ENCODE measurements around the gene HDAC6. TPM values are rescaled to one million over a fixed set of nuclear protein-coding genes. Genes with fewer than 3 reads are reported as not detected.

The HDAC6 gene
- total RNA-seq, 4 donors from 2014 or later: 80.4 to 124 (median 90.5) TPM

DNA sequence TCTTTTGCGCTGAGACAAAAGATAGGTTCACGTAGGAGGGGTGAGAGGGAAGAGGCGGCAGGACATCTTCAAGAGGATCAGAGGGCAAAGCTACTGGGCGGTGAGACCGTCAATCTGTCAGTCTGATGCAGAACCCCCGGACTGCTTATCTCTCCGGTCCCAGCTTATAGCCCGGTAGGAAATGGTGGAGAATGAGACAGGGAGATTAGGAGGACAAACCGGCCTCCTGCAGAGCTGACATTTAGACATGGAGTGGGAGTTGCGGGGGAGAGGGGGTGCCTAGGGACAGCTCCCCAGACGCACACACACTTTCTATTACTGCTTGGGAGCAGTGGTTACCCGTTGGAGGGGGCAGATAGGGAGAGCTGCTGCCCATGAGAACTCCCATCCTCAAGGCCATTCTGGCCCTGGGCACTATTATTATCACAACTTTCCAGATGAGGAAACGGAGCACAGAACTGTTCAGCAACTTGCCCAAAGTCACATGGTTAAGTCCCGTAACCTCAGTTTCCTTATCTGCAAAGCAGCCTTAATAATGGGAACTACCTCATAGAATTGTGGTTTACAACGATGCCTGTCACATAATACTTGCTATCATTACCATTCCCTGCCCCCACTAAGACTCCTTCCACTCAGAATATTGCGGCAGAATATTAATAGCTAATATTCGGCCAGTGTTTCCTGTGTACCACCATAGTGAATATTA is 1.1 kb upstream of the HDAC6 start:
- Histone ChIP-seq H3K9me3 (no peaks in the 10 kb centered on the region), H3K27ac (peak overlapping the region; percentile 70 to 88 (median 87)), H3K4me3 (replicated peaks in 1 of 3) (peak overlapping the region; percentile 39 to 53 (median 52)), H3K27me3 (no peaks in the 10 kb centered on the region), H3K4me1 (peaks cover 0 to 4% of the 10 kb centered on the region in 2 donors), H3K36me3 (no peaks in the 10 kb centered on the region)
- 28 to 30% methylated on average over 14 to 16 of the region's 17 CpGs for WGBS, 2 donors
- no peak for DNase-seq
- no peak for TF ChIP-seq POLR2A (IDR thresholded peaks at IDR 0.05)
- TF ChIP-seq, protein P1, sequence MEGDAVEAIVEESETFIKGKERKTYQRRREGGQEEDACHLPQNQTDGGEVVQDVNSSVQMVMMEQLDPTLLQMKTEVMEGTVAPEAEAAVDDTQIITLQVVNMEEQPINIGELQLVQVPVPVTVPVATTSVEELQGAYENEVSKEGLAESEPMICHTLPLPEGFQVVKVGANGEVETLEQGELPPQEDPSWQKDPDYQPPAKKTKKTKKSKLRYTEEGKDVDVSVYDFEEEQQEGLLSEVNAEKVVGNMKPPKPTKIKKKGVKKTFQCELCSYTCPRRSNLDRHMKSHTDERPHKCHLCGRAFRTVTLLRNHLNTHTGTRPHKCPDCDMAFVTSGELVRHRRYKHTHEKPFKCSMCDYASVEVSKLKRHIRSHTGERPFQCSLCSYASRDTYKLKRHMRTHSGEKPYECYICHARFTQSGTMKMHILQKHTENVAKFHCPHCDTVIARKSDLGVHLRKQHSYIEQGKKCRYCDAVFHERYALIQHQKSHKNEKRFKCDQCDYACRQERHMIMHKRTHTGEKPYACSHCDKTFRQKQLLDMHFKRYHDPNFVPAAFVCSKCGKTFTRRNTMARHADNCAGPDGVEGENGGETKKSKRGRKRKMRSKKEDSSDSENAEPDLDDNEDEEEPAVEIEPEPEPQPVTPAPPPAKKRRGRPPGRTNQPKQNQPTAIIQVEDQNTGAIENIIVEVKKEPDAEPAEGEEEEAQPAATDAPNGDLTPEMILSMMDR (IDR thresholded peaks at IDR 0.05): no peak
- intact Hi-C loops (cut with DNase I): no loop called here

DNA sequence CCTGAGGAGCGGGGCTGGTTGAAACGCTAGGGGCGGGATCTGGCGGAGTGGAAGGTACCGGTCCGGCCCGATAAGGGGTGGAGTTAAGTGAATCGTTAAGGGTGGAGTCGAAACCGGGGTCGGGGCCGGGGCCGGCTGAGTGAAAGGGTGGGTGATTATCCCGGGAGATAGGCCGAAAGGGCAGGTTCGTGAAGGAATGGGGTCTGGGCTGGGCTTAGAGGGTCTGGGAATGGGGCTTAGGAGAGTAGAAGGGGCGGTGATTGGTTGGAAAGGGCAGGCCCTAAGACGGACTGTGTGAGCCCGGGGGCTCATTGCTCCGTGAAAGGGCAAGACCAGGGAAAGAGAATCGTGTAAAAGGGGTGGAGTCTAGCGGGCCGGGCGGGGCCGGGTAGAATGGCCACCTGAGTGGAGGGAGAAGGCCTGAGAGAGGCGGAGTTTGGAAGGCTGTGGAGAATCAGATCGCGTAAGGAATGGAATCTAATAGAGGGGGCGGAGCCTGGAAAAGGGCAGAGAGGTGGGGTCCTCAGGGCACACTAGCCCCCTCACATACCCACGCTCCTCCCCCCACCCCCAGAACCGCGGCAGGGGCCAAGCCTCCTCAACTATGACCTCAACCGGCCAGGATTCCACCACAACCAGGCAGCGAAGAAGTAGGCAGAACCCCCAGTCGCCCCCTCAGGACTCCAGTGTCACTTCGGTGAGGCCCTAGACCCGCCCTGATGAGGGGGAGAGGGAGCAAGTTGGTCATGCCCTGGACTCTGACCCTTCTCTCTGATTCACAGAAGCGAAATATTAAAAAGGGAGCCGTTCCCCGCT is 430 bp downstream of the HDAC6 start:
- TF ChIP-seq, protein P1 (IDR thresholded peaks at IDR 0.05): no peak
- TF ChIP-seq POLR2A (IDR thresholded peaks at IDR 0.05): peak in 1 of 2 donors; percentile 68
- Histone ChIP-seq H3K27ac (peak overlapping the region; percentile 81 to 97 (median 86)), H3K27me3 (no peaks in the 10 kb centered on the region), H3K9me3 (no peaks in the 10 kb centered on the region), H3K36me3 (no peaks in the 10 kb centered on the region), H3K4me3 (replicated peaks in 1 of 3) (peak overlapping the region in 2 of 3 donors; percentile 23 to 34), H3K4me1 (peaks cover 0 to 4% of the 10 kb centered on the region in 2 donors)
- DNase-seq: peak; percentile 90 to 91
- 2 to 4% methylated on average over 33 to 38 of the region's 40 CpGs for WGBS, 2 donors
- intact Hi-C loops (cut with DNase I): no loop called here

DNA sequence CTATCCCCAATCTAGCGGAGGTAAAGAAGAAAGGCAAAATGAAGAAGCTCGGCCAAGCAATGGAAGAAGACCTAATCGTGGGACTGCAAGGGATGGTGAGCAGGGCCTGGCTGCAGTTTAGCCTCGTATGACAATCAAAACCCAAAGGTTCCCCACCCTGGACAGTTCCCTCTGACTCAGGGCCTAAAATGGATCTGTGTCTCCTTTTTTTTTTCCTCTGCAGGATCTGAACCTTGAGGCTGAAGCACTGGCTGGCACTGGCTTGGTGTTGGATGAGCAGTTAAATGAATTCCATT is 986 bp downstream of the HDAC6 start:
- no peaks in the 10 kb centered on the region for H3K9me3 ChIP-seq
- intact Hi-C loops (cut with DNase I): no loop called here
- no peaks in the 10 kb centered on the region for H3K27me3 ChIP-seq
- H3K27ac ChIP-seq: peak overlapping the region in 1 of 3 donors; percentile 86
- TF ChIP-seq, protein P1 (IDR thresholded peaks at IDR 0.05): no peak
- TF ChIP-seq POLR2A (IDR thresholded peaks at IDR 0.05): no peak
- peak overlapping the region in 1 of 3 donors; percentile 34 for H3K4me3 ChIP-seq (replicated peaks in 1 of 3)
- 35 to 38% methylated on average over 4 of the region's 4 CpGs for WGBS, 2 donors
- H3K4me1 ChIP-seq: peaks cover 0 to 4% of the 10 kb centered on the region in 2 donors
- H3K36me3 ChIP-seq: no peaks in the 10 kb centered on the region
- no peak for DNase-seq

DNA sequence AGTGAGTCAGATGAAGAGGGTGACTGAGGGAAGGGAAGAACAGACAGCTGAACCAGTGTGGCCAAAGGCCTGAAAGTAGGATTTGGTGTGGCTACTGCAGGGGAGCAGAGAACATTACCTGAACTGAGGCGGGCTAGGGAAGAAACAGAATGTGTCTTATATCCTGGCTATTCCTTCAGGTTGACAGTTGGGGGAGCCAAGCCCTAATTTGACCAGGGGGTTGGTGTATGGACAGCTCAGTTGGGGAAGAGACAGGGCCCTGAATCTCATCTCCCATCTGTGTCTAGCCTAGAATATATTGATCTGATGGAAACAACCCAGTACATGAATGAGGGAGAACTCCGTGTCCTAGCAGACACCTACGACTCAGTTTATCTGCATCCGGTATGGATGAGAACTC is 4.2 kb downstream of the HDAC6 start:
- WGBS, 2 donors: 89 to 100% methylated on average over 3 to 4 of the region's 4 CpGs
- peaks cover 0 to 4% of the 10 kb centered on the region in 2 donors for H3K4me1 ChIP-seq
- no peaks in the 10 kb centered on the region for H3K9me3 ChIP-seq
- TF ChIP-seq POLR2A (IDR thresholded peaks at IDR 0.05): no peak
- TF ChIP-seq, protein P1 (IDR thresholded peaks at IDR 0.05): no peak
- no peak overlapping the region for H3K27ac ChIP-seq
- peaks cover 0 to 4% of the 10 kb centered on the region in 2 donors for H3K36me3 ChIP-seq
- no peak for DNase-seq
- intact Hi-C loops (cut with DNase I): no loop called here
- no peaks in the 10 kb centered on the region for H3K27me3 ChIP-seq
- H3K4me3 ChIP-seq (replicated peaks in 1 of 3): no peak overlapping the region

DNA sequence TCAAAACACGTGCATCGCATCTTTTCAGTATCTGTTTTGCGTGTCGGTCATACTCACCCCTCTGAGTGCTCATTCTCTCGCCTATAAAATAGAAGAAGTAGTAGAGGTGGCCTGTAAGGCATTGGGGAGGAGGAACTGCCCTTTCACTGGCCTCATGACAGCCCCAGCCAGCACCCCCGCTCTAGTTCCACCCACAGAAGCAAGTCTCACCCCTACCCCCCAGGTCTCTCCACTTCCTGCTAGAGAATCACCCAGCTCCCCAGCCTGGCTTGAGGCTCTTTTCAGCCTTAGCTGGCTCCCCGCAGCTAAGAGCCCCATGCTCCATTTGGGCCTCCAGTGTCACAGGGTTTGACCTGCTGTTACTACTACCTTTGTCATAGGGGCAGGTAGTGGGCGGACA is 11.8 kb downstream of the HDAC6 start:
- no peak for DNase-seq
- Histone ChIP-seq H3K4me3 (replicated peaks in 1 of 3) (no peak overlapping the region), H3K27me3 (no peaks in the 10 kb centered on the region), H3K36me3 (peaks cover 0 to 11% of the 10 kb centered on the region in 2 donors), H3K4me1 (no peaks in the 10 kb centered on the region), H3K9me3 (no peaks in the 10 kb centered on the region), H3K27ac (no peak overlapping the region)
- WGBS, 2 donors: 86 to 97% methylated on average over 7 to 8 of the region's 8 CpGs
- intact Hi-C loops (cut with DNase I): no loop called here
- TF ChIP-seq, protein P1 (IDR thresholded peaks at IDR 0.05): no peak
- TF ChIP-seq POLR2A (IDR thresholded peaks at IDR 0.05): no peak
